Measurements from ENCODE around the gene KCNMA1.

- TF ChIP-seq CTCF (IDR thresholded peaks at IDR 0.05; ENCODE audit: insufficient read depth, low read length, poor library complexity, severe bottlenecking): no peak
- TF ChIP-seq EZH2phosphoT487 (conservative IDR thresholded peaks at IDR 0.05; ENCODE audit: low read length): no peak
These were observed 368.9 kb downstream of the KCNMA1 start for GRCh38 chr10:77268721-77269120.

Measured in SU-DHL-6 (cell line).